ENCODE results near the gene EPB41L4A.

Gene EPB41L4A

GRCh38 chr5:112113565-112113964 lies 305.5 kb downstream of the EPB41L4A start:
- POLR2A ChIA-PET = no interaction called here
- CTCF ChIA-PET = no interaction called here
- TF ChIP-seq ZNF384 (IDR thresholded peaks at IDR 0.05) = no peak
- DNase-seq (ENCODE audit: extremely low spot score) = no peak

Data from HEK293T (cell line).